ENCODE measurements around the gene CLASP1.

CLASP1 gene

DNA sequence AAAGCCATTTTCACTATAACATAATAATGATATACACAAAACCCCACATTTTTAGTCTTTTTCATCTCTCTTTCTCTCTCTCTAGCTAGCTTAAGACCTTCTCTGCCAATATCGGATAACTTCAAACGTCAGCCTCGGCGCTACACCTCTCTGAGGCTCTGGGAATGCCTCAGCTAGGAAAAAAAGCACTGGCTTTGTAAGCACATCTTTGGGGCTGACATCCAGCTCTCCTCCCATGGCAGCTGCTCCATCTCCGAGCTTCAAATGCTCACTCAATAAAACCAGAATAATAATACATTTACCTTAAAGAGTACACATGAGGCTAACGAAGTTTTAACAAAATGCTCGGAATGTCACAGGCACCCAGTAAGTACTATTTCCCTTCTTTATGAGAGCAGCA, 107.8 kb downstream of the CLASP1 start:
- DNase-seq (ENCODE audit: low read depth, low spot score), result no peak

GRCh38 chr2:121539750-121540469, 109.4 kb downstream of the CLASP1 start:
- DNase-seq (ENCODE audit: low read depth, low spot score), result no peak

- DNase-seq (ENCODE audit: low read depth, low spot score), result no peak
Measured at GRCh38 chr2:121536850-121537557, 112.3 kb downstream of the CLASP1 start.

- no peak for DNase-seq (ENCODE audit: low read depth, low spot score)
Measured at GRCh38 chr2:121536347-121536746, 112.9 kb downstream of the CLASP1 start.

DNA sequence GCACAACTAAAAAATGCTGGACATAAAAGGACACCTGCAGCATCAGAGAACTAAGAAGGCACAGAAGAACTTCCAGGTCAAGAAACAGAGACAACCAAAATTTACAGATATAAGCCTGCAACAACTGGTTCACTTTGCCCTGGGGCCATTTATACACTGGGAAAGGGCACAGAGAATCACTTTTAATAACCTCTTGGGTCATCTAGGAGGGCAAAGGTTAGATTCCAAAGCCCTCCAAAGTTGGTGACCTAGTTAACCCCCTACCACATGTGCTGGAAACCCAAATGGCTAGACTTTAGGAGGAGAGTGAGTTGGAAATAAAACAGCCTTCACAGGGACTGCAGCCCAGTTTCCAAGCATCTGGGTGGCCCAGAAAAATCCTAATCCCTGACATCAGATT, 115.3 kb downstream of the CLASP1 start:
- DNase-seq (ENCODE audit: low read depth, low spot score), result no peak

- no peak for DNase-seq (ENCODE audit: low read depth, low spot score)
Measured at GRCh38 chr2:121532894-121533293, 116.4 kb downstream of the CLASP1 start.

DNA sequence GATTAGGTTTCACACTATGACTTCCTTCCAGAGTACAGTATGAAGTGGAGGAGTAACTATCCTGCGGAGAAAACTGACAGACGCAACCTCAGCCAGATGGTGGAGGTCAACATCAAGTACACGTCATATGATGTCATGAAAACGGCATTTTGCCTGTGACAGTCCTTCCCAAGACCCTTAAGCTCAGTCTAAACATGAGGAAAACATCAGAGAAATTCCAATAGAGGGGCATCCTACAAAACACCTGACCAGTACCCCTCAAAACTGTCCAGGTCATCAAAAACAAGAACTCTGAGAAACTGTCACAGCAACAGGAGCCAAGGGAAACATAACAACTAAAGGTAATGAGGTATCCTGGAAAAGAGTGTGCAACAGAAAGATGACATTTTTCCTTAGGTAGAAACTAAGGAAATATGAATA, 116.9 kb downstream of the CLASP1 start:
- DNase-seq (ENCODE audit: low read depth, low spot score), result no peak

- DNase-seq (ENCODE audit: low read depth, low spot score), result no peak
Measured at GRCh38 chr2:121530212-121530705, 119.0 kb downstream of the CLASP1 start.

- no peak for DNase-seq (ENCODE audit: low read depth, low spot score)
Measured at GRCh38 chr2:121529439-121530211, 119.6 kb downstream of the CLASP1 start.

DNA sequence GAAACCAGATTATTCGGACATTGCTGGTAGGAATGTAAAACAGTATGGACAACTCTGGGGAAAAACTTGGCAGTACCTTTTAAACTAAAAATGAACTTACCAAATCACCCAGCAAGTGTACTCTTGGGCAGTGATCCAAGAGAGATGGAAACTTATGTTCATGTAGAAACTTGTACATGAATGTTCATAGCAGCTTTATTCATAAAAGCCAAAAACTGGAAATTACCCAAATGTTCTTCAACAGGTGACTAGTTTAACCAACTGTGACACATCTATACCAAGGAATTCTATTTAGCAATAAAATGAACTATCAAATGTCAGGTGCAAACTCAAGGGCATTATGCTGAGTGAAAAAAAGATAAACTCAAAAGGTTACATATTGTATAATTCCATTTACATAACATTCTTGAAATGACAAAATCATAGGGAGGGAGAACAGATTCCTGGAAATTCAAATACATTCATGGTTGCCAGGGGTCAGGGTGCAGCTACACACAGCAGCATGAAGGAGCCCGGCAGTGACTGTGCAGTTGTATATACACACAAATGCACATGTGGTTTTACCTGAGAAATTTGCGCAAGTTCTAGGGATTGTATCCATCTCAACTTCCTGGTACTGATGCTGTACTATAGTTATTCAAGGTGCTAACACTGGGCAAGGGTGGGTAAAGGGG, 122.1 kb downstream of the CLASP1 start:
- no peak for DNase-seq (ENCODE audit: low read depth, low spot score)

GRCh38 chr2:121524685-121525425, 124.4 kb downstream of the CLASP1 start:
- DNase-seq (ENCODE audit: low read depth, low spot score), result no peak

DNA sequence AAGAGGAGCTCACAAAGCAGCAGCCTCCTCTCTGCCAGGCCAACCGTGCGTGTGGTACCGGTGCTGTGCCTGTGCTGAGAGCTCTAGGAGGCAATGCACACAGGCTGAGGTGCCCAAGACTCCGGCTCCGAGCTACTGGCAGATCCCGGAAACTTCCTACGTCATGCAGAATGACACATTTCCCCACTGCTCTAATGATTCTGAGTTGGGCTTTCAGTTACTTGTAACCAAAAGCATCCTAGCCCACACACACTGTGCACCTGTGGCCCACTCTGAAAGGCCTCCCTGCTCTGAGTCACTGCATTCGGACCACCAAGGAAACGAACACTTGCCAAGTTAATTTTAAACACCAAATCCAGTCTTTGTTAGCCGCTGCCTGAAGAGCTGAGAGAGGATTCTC, 127.9 kb downstream of the CLASP1 start:
- DNase-seq (ENCODE audit: low read depth, low spot score), result no peak

DNA sequence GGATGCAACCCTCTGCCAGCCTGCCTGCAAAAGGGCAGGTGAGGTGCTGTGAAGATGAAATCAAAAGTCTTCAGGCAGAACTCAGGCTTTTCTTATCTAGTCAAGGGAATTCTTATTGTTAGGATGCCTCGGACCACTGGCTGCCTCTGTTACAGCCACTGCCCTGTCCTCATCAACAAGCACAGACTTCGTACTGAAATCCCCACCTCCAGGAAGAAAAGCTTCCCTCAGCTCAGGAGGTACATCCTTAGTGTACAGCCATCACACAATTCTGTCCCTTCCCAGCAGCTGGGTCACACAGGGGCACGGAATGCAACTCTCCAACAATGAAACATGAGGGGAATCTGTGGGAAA, 128.6 kb downstream of the CLASP1 start:
- no peak for DNase-seq (ENCODE audit: low read depth, low spot score)

GRCh38 chr2:121519732-121520640, 129.3 kb downstream of the CLASP1 start:
- DNase-seq (ENCODE audit: low read depth, low spot score), result no peak

DNA sequence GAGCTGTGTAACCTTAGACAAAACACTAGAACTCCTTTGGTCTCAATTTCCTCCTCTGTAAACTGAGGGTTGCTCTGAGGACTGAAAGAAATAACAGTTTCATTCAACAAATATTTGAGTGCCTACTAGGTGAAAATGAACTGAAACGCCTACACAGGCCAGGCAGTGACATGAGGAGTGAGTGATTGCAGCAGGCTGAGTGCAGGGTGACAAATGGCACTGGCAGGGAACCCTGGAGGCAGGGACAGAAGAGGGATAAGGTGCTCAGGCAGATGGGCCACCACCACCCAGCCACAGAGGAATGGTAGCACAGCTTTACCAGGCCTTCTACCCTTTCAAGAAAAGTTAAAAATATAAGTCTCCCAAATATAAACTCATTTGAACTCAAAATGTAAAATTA, 130.1 kb downstream of the CLASP1 start:
- DNase-seq (ENCODE audit: low read depth, low spot score), result no peak

- DNase-seq (ENCODE audit: low read depth, low spot score), result no peak
Measured at GRCh38 chr2:121513597-121514333, 135.5 kb downstream of the CLASP1 start.

- DNase-seq (ENCODE audit: low read depth, low spot score), result no peak
Measured at GRCh38 chr2:121510857-121511256, 138.4 kb downstream of the CLASP1 start.

DNA sequence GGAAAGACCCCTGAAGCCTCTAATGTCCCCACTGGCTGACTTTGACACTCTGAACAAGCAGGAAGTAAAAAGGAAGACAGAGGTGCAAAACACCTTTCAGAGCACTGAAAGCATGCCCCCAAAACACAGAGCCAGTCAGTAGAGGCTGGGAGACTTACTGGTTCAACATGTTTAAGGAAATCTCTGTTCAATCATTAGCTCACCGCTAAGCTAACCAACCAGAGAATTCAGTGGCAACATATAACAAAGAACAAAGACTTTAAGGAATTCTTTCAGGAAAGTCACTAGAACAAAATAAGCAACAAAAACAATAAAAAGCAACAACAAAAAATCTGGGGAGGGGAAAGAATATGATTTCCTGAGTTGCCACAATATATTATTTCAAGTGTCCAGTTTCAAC, 142.6 kb downstream of the CLASP1 start:
- DNase-seq (ENCODE audit: low read depth, low spot score), result no peak

GRCh38 chr2:121505986-121506586, 143.2 kb downstream of the CLASP1 start:
- no peak for DNase-seq (ENCODE audit: low read depth, low spot score)
